ENCODE measurements around the gene PEAR1.
A peak's percentile ranks its signal among the peaks of the same experiment; 100 is the strongest.

The PEAR1 gene

DNA sequence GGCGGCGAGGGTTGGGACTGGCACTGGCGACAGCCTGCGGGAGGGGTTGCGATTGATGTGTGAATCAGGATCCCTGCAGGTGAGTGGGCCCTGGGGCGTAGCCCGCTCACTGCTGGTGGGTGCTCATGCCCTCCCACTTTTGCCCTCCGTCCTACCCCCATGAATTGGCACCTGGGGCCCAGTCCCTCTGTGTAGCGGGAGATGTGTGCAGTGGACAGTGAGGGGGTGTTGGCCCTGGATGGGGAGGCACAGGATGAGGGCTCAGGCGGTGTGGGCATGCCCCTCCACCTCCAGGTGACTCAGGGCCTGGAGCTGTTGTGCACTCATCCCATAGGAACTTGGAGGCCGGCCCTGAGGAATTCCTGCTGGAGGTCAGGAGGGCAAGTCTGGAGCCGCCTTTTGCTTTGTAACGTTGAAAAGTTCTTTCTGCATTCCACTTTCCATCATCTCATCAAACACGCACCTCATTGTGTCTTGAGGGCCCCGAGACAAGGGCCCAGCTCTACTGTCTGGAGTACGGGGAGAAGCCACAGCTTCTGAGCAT is 3.0 kb downstream of the PEAR1 start:
- no peak overlapping the region for H3K4me3 ChIP-seq (ENCODE audit: low read depth, low read length)
- DNase-seq (ENCODE audit: low read depth): no peak
- TF ChIP-seq CTCF (IDR thresholded peaks at IDR 0.05; ENCODE audit: low read depth, low read length) (no peak), POLR2A (IDR thresholded peaks at IDR 0.05; ENCODE audit: extremely low read depth, insufficient read length) (no peak), MYC (IDR thresholded peaks at IDR 0.05; ENCODE audit: low read depth, low read length) (no peak), MAX (IDR thresholded peaks at IDR 0.05; ENCODE audit: low read depth, low read length) (no peak)

GRCh38 chr1:156897078-156897825 is 3.7 kb downstream of the PEAR1 start:
- no peak overlapping the region for H3K4me3 ChIP-seq (ENCODE audit: low read depth, low read length)
- TF ChIP-seq MYC (IDR thresholded peaks at IDR 0.05; ENCODE audit: low read depth, low read length) (no peak), POLR2A (IDR thresholded peaks at IDR 0.05; ENCODE audit: extremely low read depth, insufficient read length) (no peak), CTCF (IDR thresholded peaks at IDR 0.05; ENCODE audit: low read depth, low read length) (no peak), MAX (IDR thresholded peaks at IDR 0.05; ENCODE audit: low read depth, low read length) (no peak)
- DNase-seq (ENCODE audit: low read depth): peak; percentile 74

DNA sequence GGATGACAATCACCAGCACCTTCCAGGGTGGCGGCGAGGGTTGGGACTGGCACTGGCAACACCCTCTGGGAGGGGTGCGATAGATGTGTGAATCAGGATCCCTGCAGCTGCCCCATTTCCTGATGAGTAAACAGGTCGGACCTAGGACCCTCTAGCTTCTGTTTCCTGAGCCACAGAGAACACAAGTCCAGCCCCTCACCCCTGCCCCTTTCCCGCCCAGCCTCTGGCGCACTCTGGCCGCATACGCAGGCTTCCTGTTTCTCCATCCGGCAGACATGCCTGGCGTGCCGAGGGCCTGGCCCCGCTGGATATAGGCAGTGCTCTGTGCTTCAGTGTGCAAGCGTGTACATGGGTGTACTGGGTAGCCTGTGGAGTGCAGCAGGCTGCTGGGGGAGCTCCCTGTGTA is 4.6 kb downstream of the PEAR1 start:
- H3K4me3 ChIP-seq (ENCODE audit: low read depth, low read length): no peak overlapping the region
- DNase-seq (ENCODE audit: low read depth): peak; percentile 64
- no peak for TF ChIP-seq MYC (IDR thresholded peaks at IDR 0.05; ENCODE audit: low read depth, low read length)
- TF ChIP-seq POLR2A (IDR thresholded peaks at IDR 0.05; ENCODE audit: extremely low read depth, insufficient read length): no peak
- no peak for TF ChIP-seq CTCF (IDR thresholded peaks at IDR 0.05; ENCODE audit: low read depth, low read length)
- no peak for TF ChIP-seq MAX (IDR thresholded peaks at IDR 0.05; ENCODE audit: low read depth, low read length)

DNA sequence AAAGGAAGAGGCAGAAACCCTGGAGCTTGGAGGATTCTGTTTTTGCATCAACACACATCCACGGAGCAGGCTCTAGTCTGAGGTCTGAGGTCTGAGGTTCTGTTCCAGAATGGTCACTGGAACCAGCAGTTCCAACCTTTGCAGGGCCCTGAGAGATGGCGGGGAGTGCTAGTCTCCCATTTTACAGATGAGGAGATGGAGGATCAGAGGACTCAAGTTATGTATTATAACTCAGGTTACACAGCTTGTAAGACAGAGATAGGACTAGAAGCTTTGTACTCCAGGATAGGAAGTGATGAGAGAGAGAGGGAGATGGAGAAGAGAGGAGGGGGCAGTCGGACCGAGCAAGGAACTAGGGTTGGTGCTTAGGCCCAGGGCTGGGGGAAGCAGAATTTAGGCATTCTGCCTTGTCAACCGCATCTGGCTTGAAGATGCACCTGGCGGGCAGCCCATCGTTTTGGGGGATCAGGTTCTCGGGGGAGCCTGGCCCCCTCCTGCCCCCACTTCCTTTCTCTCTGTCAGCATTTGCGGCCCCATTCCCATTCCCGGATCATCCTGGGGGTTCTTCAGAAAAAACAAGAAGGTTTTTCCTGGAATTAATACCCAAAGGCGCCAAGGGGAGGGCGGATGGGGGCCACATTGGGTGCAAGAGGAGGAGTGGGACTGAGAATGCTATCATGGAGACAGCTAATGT is 5.6 kb downstream of the PEAR1 start:
- H3K4me3 ChIP-seq (ENCODE audit: low read depth, low read length): no peak overlapping the region
- no peak for TF ChIP-seq POLR2A (IDR thresholded peaks at IDR 0.05; ENCODE audit: extremely low read depth, insufficient read length)
- no peak for TF ChIP-seq CTCF (IDR thresholded peaks at IDR 0.05; ENCODE audit: low read depth, low read length)
- TF ChIP-seq MAX (IDR thresholded peaks at IDR 0.05; ENCODE audit: low read depth, low read length): no peak
- no peak for TF ChIP-seq MYC (IDR thresholded peaks at IDR 0.05; ENCODE audit: low read depth, low read length)
- no peak for DNase-seq (ENCODE audit: low read depth)

- no peak overlapping the region for H3K4me3 ChIP-seq (ENCODE audit: low read depth, low read length)
- DNase-seq (ENCODE audit: low read depth): no peak
- no peak for TF ChIP-seq MYC (IDR thresholded peaks at IDR 0.05; ENCODE audit: low read depth, low read length)
- no peak for TF ChIP-seq MAX (IDR thresholded peaks at IDR 0.05; ENCODE audit: low read depth, low read length)
- no peak for TF ChIP-seq CTCF (IDR thresholded peaks at IDR 0.05; ENCODE audit: low read depth, low read length)
- no peak for TF ChIP-seq POLR2A (IDR thresholded peaks at IDR 0.05; ENCODE audit: extremely low read depth, insufficient read length)
Observed at GRCh38 chr1:156899956-156900718, 6.6 kb downstream of the PEAR1 start.

All from NB4 (cell line).